ENCODE measurements around the gene UBE2I. TPM values are rescaled to one million over a fixed set of nuclear protein-coding genes. Genes with fewer than 3 reads are reported as not detected.

UBE2I gene
- total and polyA plus RNA-seq, 2 of the 4 experiments (the other 2 are of a cell fraction): 30.8 to 140 TPM

GRCh38 chr16:1322407-1322806 lies 13.0 kb downstream of the UBE2I start:
- no peak overlapping the region for H2AFZ ChIP-seq (replicated peaks; ENCODE audit: low read length, poor library complexity)
- no peak overlapping the region for H4K91ac ChIP-seq (ENCODE audit: insufficient read depth, low read depth, low read length)
- no peak overlapping the region for H2BK15ac ChIP-seq (ENCODE audit: low read depth, low read length)
- no peak overlapping the region for H3K23ac ChIP-seq (ENCODE audit: low read depth, low read length)
- TF ChIP-seq MXI1 (IDR thresholded peaks at IDR 0.05; ENCODE audit: borderline replicate concordance, low read depth, low read length) (no peak), RFX5 (IDR thresholded peaks at IDR 0.05; ENCODE audit: low read depth, low read length) (no peak), SMC3 (IDR thresholded peaks at IDR 0.05; ENCODE audit: low read depth, low read length) (no peak), CEBPB (IDR thresholded peaks at IDR 0.05; ENCODE audit: low read depth, low read length) (no peak), POLR2A (IDR thresholded peaks at IDR 0.05; ENCODE audit: low read depth, low read length) (no peak), CTCF (conservative IDR thresholded peaks at IDR 0.05; ENCODE audit: low read depth, low read length) (no peak), ELK1 (IDR thresholded peaks at IDR 0.05; ENCODE audit: borderline replicate concordance, low read depth, low read length) (no peak), FOS (IDR thresholded peaks at IDR 0.05; ENCODE audit: low read depth, low read length) (no peak), NFE2L2 (IDR thresholded peaks at IDR 0.05; ENCODE audit: low read depth, low read length) (no peak), RAD21 (IDR thresholded peaks at IDR 0.05; ENCODE audit: low read length) (no peak), MAZ (IDR thresholded peaks at IDR 0.05; ENCODE audit: borderline replicate concordance, low read depth, low read length) (no peak), RCOR1 (IDR thresholded peaks at IDR 0.05; ENCODE audit: insufficient replicate concordance, low read length) (no peak), MAFK (IDR thresholded peaks at IDR 0.05; ENCODE audit: low read depth, low read length) (no peak), BHLHE40 (IDR thresholded peaks at IDR 0.05; ENCODE audit: low read depth, low read length) (no peak), USF2 (IDR thresholded peaks at IDR 0.05; ENCODE audit: low read depth, low read length) (no peak), CHD1 (IDR thresholded peaks at IDR 0.05; ENCODE audit: low read depth, low read length) (no peak)
- in situ Hi-C loops (cut with MboI; ENCODE audit: low sequenced_read_pairs) (no loop called here), dilution Hi-C loops (cut with HindIII; ENCODE audit: low sequenced_read_pairs, unreplicated experiment) (no loop called here), intact Hi-C loops (cut with micrococcal nuclease) (no loop called here)
- H4K8ac ChIP-seq (ENCODE audit: low read depth in 2 of 2, low read length in 2 of 2): no peak overlapping the region
- H4K20me1 ChIP-seq (ENCODE audit: insufficient read depth, low read length): peaks cover 58% of the 10 kb centered on the region
- no peak overlapping the region for H3K4ac ChIP-seq (ENCODE audit: low read depth, low read length)
- no peak for ATAC-seq (ENCODE audit: low read depth)
- POLR2A ChIA-PET (ENCODE audit: unreplicated experiment): no interaction called here
- H2AK5ac ChIP-seq (ENCODE audit: low read depth, low read length): no peak overlapping the region
- no peaks in the 10 kb centered on the region for H3K9me3 ChIP-seq (ENCODE audit: control insufficient read depth, insufficient read depth, low read length)
- DNase-seq: no peak
- H2AK9ac ChIP-seq (replicated peaks; ENCODE audit: low read depth, low read length, poor library complexity): no peak overlapping the region
- H2BK5ac ChIP-seq (ENCODE audit: low read depth, low read length, poor library complexity, severe bottlenecking): no peak overlapping the region
- no peak overlapping the region for H3K4me2 ChIP-seq (ENCODE audit: low read depth, low read length)
- H4K5ac ChIP-seq (ENCODE audit: low read depth, low read length): no peak overlapping the region
- H3K14ac ChIP-seq (replicated peaks; ENCODE audit: low read depth, low read length): no peak overlapping the region
- H3K18ac ChIP-seq (ENCODE audit: low read depth, low read length): no peak overlapping the region
- peaks cover 72% of the 10 kb centered on the region for H3K36me3 ChIP-seq (ENCODE audit: control insufficient read depth, insufficient read depth, low read length)
- no TSS peak for BruUV-seq (replicated peaks)
- no peak overlapping the region for H3K56ac ChIP-seq (ENCODE audit: extremely low read depth, insufficient read depth, low read length)
- peaks cover 5% of the 10 kb centered on the region; the same call in 1 of the 2 replicates for H3K9me1 ChIP-seq (ENCODE audit: insufficient read depth, low read length)
- H3K4me3 ChIP-seq (ENCODE audit: insufficient read depth, low read depth, low read length): no peak overlapping the region
- no peak overlapping the region for H2BK120ac ChIP-seq (ENCODE audit: low read depth, low read length)
- H3K9ac ChIP-seq (ENCODE audit: low read depth, low read length): no peak overlapping the region
- H3K27ac ChIP-seq (ENCODE audit: insufficient read depth, low read length): no peak overlapping the region
- no peak overlapping the region for H2BK20ac ChIP-seq (ENCODE audit: low read depth, low read length)
- H3K79me1 ChIP-seq (ENCODE audit: low read depth in 1 of 2, low read length in 2 of 2): peaks cover 10 to 39% of the 10 kb centered on the region in 2 experiments
- CTCF ChIA-PET: no interaction called here
- H3K27me3 ChIP-seq (ENCODE audit: control insufficient read depth, insufficient read depth, low read length): no peaks in the 10 kb centered on the region
- WGBS, 2 experiments (ENCODE audit: extremely low coverage in 2 of 2, insufficient read length in 1 of 2): 100% methylated on average over 4 of the region's 8 CpGs; no CpG with 5 or more reads in 1 of the 2 experiments
- H3K4me1 ChIP-seq (ENCODE audit: control insufficient read depth, insufficient read depth, low read length): no peaks in the 10 kb centered on the region
